Chondrocyte (in vitro differentiated cells): ENCODE measurements around the gene FAT4. TPM values are rescaled to one million over a fixed set of nuclear protein-coding genes. Genes with fewer than 3 reads are reported as not detected.

ENCODE experiments used
- DNase-seq: peaks from one replicate; pipeline ENCODE4 v3.0.0; 2021; ENCODE audit warnings: mixed read lengths, low spot score
- H3K27ac Mint-ChIP-seq: one replicate; pipeline ENCODE4 v1.8.0; 2021; ENCODE audit warnings: mild to moderate bottlenecking, moderate library complexity, mixed read lengths; ENCODE audit not compliant: unreplicated experiment
- H3K27me3 Mint-ChIP-seq: 2 replicates; pipeline ENCODE4 v1.8.0; 2021; ENCODE audit warnings: low read depth, mixed read lengths
- H3K36me3 Mint-ChIP-seq: 2 replicates; pipeline ENCODE4 v1.8.0; 2021; ENCODE audit warnings: low read depth, mixed read lengths
- H3K4me1 Mint-ChIP-seq: 2 replicates; pipeline ENCODE4 v1.8.0; 2021; ENCODE audit warnings: low read depth, mild to moderate bottlenecking, mixed read lengths
- H3K4me3 Mint-ChIP-seq: one replicate; pipeline ENCODE4 v1.8.0; 2021; ENCODE audit warnings: mild to moderate bottlenecking, moderate library complexity, mixed read lengths; ENCODE audit not compliant: unreplicated experiment
- H3K9me3 Mint-ChIP-seq: 2 replicates; pipeline ENCODE4 v1.8.0; 2021; ENCODE audit warnings: low read depth, mixed read lengths
- total RNA-seq: library from RNA; stranded (reverse); gene quantifications from 3 replicates; pipeline ENCODE4 v1.2.1, GENCODE V29; 2021
- TF ChIP-seq, protein P1 (sequence below): fragments of 200-600 bp; sonication (generic); IDR thresholded peaks from 2 replicates; pipeline ENCODE4 v1.5.0; 2021; ENCODE audit warnings: antibody characterized with exemption, mild to moderate bottlenecking, moderate library complexity

The FAT4 gene
- total RNA-seq, 1 donor from 2014 or later: 17.7 TPM

DNA sequence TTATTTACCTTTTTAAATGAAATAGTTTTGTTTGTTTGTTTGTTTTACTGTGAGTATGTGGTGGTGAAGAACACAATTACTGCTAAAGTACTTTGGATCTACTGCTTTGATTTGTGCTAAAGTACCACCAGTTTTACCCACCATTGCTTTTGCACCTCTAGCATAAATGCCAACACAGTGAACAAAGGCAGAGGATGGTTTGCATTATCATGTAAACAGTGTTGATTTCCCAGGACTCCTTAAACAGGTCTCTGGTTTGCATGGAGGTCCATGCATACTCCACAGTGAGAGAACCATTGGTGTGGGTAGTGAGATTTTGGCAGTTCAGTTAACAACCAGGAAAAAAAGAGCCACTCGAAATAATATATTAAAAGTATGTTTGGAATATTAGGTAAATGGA is 11.0 kb downstream of the FAT4 start:
- peaks cover 2% of the 10 kb centered on the region for H3K36me3 Mint-ChIP-seq
- no peak overlapping the region for H3K4me3 Mint-ChIP-seq
- peaks cover 46% of the 10 kb centered on the region for H3K4me1 Mint-ChIP-seq
- DNase-seq: no peak
- TF ChIP-seq, protein P1, sequence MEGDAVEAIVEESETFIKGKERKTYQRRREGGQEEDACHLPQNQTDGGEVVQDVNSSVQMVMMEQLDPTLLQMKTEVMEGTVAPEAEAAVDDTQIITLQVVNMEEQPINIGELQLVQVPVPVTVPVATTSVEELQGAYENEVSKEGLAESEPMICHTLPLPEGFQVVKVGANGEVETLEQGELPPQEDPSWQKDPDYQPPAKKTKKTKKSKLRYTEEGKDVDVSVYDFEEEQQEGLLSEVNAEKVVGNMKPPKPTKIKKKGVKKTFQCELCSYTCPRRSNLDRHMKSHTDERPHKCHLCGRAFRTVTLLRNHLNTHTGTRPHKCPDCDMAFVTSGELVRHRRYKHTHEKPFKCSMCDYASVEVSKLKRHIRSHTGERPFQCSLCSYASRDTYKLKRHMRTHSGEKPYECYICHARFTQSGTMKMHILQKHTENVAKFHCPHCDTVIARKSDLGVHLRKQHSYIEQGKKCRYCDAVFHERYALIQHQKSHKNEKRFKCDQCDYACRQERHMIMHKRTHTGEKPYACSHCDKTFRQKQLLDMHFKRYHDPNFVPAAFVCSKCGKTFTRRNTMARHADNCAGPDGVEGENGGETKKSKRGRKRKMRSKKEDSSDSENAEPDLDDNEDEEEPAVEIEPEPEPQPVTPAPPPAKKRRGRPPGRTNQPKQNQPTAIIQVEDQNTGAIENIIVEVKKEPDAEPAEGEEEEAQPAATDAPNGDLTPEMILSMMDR: no peak
- no peak overlapping the region for H3K27ac Mint-ChIP-seq
- H3K27me3 Mint-ChIP-seq: no peaks in the 10 kb centered on the region
- H3K9me3 Mint-ChIP-seq: no peaks in the 10 kb centered on the region

DNA sequence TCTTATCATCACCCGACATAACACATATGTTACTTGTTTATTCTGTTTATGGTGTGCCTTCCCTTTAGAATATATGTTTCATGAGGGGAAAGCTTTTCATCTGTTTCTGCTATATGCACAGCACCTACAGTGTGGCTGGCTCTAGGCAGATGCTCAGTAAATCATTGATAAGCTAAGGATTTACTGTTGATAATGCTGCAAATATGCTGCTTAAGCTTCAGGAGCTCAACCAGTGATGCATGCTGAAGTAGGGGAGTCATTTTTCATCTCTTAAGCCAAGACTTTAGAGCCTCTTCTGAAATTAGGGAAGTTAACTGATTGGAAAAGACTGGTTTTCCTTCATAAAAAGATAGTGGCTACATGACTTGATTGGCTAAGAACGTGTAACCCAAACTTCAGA is 16.4 kb downstream of the FAT4 start:
- peaks cover 2% of the 10 kb centered on the region for H3K36me3 Mint-ChIP-seq
- no peak for DNase-seq
- no peaks in the 10 kb centered on the region for H3K9me3 Mint-ChIP-seq
- H3K27ac Mint-ChIP-seq: no peak overlapping the region
- TF ChIP-seq, protein P1: no peak
- H3K4me1 Mint-ChIP-seq: peaks cover 3% of the 10 kb centered on the region
- H3K4me3 Mint-ChIP-seq: no peak overlapping the region
- no peaks in the 10 kb centered on the region for H3K27me3 Mint-ChIP-seq

DNA sequence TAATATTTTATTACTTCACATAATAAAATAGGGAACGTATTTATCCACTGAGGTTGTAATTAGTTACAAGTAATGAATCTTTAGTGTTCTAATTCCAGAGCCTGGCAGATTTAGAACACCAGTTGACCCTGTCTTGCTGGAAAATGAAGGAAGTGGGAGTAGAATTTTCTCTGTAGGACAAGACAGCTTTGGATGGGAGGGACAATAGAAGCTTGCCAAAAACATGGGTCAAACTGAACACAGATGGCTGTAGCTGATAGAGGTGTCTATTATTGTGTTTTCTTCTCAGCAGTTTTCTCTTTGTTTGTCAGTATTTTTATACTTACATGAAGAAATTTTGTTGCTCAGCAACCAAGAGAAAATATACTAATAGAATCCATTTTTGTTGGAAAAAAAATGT is 20.2 kb downstream of the FAT4 start:
- Mint-ChIP-seq H3K4me3 (no peak overlapping the region), H3K36me3 (peaks cover 2% of the 10 kb centered on the region), H3K27ac (no peak overlapping the region)

DNA sequence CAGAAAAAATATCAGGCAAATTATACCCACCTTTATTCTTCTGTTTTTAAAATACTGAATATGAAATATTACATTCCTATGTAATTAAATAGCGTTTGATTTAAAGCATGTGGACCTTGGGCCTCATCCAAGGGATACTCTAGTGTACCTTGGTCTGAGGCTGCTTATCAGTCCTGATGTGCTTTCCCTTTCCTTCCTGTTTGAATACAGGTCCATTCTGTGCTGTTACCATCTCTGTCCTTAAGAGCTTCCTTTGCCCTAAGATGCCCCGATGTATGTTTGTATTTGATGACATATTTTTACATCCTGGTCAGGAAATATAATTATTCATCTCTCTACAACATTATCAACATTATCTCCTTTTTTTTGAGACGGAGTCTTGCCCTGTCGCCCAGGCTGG is 24.1 kb downstream of the FAT4 start:
- DNase-seq: no peak
- TF ChIP-seq, protein P1: no peak
- Mint-ChIP-seq H3K4me3 (no peak overlapping the region), H3K27me3 (no peaks in the 10 kb centered on the region), H3K36me3 (peaks cover 2% of the 10 kb centered on the region), H3K4me1 (peaks cover 13% of the 10 kb centered on the region), H3K27ac (no peak overlapping the region), H3K9me3 (no peaks in the 10 kb centered on the region)

More for the DNA sequence above, 20.2 kb downstream of the FAT4 start:
- TF ChIP-seq, protein P1: no peak
- no peak for DNase-seq
- Mint-ChIP-seq H3K9me3 (no peaks in the 10 kb centered on the region), H3K4me1 (peaks cover 3% of the 10 kb centered on the region), H3K27me3 (no peaks in the 10 kb centered on the region)

DNA sequence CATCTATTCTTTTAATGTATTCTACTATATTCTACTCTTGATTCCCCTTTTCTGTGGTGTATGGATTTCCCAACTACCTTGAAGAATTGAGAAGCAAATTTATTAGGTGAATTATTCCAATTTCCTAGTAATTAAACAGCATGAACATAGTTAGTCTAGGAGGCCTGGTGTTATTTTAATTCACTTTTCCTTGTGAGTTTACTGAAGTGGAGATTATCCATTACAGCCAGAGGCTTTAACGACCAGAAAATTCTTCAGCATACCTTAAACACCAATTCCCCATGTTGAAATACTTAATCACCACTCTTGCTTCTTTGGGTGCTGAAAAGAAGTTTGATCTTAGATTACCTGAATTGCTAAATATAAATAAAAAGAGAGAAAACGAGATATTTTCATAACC is 29.4 kb downstream of the FAT4 start:
- no peak for DNase-seq
- Mint-ChIP-seq H3K4me1 (peaks cover 9% of the 10 kb centered on the region), H3K36me3 (no peaks in the 10 kb centered on the region), H3K27ac (no peak overlapping the region), H3K4me3 (no peak overlapping the region), H3K9me3 (no peaks in the 10 kb centered on the region), H3K27me3 (no peaks in the 10 kb centered on the region)
- TF ChIP-seq, protein P1: no peak
